T-helper 1 cell treated with Interleukin-12 subunit alpha and Interleukin-12 subunit beta and Interleukin-4 antibody, amounts not matched to agents 30 μg/mL and 1 μg/mL, for 36 hours (primary cell): ENCODE results near the gene TNMD.

Experiments used
- H3K27ac Mint-ChIP-seq: one replicate; pipeline ENCODE4 v1.8.0; 2021; ENCODE audit warnings: mild to moderate bottlenecking, mixed read lengths
- H3K27me3 Mint-ChIP-seq: one replicate; pipeline ENCODE4 v1.8.0; 2021; ENCODE audit warnings: low read depth, mixed read lengths
- H3K36me3 Mint-ChIP-seq: one replicate; pipeline ENCODE4 v1.8.0; 2021; ENCODE audit warnings: low read depth, mixed read lengths
- H3K4me1 Mint-ChIP-seq: one replicate; pipeline ENCODE4 v1.8.0; 2021; ENCODE audit warnings: low read depth, mixed read lengths
- H3K4me3 Mint-ChIP-seq: one replicate; pipeline ENCODE4 v1.8.0; 2021; ENCODE audit warnings: mild to moderate bottlenecking, moderate library complexity, mixed read lengths
- H3K9me3 Mint-ChIP-seq: one replicate; pipeline ENCODE4 v1.8.0; 2021; ENCODE audit warnings: mixed read lengths

The TNMD gene

DNA sequence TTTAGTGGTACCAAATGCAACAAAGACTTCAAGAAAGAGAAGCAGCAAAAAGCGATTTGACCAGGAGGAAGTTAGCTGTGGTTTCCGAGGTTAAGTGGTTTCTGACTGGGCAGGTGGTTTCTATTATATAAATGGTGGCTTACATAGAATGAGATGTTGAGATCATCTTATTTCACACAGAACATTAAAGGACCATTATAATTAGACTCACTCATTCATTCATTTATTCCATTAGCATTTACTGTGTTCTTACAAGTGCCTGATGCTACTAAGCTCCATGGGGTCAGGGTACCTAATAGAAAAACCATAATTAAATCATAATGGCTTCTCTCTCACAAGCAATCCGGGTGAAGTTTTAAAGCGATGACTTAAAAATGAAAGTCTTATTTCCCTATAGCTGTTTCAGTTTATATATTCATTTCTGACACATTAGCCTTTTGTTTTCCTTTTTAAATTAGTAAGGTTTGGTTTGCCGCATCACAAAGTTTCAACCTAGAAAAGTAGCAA lies 41.3 kb downstream of the TNMD start:
- Mint-ChIP-seq H3K27me3 (no peaks in the 10 kb centered on the region), H3K27ac (no peak overlapping the region)

DNA sequence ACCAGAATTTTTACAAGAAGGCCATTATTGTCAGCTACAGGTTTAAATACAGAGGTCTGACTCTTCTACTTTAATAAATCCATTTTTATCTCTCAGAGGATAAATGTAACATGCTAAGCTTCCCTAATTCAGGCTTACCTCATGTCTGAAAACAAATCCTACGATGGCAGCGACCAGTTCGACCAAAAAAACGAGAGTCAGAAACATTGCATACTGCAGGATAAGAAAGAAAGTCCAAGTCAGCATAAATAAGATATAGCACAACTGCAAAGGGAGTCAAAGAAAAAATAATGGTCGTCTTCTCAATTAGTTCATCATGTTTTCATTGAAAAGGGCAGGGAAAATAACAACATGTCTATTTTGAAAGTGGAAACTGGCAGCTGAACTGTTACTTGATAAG lies 50.3 kb downstream of the TNMD start:
- Mint-ChIP-seq H3K4me3 (no peak overlapping the region), H3K36me3 (no peaks in the 10 kb centered on the region), H3K27ac (no peak overlapping the region), H3K9me3 (no peaks in the 10 kb centered on the region), H3K4me1 (peaks cover 3% of the 10 kb centered on the region), H3K27me3 (peaks cover 36% of the 10 kb centered on the region)

More for the DNA sequence above, 41.3 kb downstream of the TNMD start:
- Mint-ChIP-seq H3K4me3 (no peak overlapping the region), H3K9me3 (no peaks in the 10 kb centered on the region), H3K36me3 (no peaks in the 10 kb centered on the region), H3K4me1 (peaks cover 5% of the 10 kb centered on the region)

DNA sequence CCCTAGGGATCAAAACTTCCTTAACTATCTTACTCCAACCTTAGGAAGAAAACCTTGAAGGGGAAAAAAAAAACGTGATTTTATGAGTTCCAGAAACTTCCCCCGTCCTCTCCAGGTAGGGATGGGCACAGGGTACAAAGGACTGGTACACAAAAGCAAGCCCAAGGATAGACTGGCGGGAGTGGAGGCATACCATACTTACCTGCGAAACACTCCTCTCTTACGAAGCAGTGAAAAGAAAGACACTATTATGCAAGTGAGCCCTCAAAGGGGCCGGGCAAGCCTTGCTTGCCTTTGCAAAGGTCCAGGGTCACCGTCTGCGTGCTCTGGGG lies 51.2 kb downstream of the TNMD start:
- peaks cover 36% of the 10 kb centered on the region for H3K27me3 Mint-ChIP-seq
- no peaks in the 10 kb centered on the region for H3K9me3 Mint-ChIP-seq
- no peaks in the 10 kb centered on the region for H3K36me3 Mint-ChIP-seq
- H3K27ac Mint-ChIP-seq = no peak overlapping the region
- peaks cover 3% of the 10 kb centered on the region for H3K4me1 Mint-ChIP-seq
- H3K4me3 Mint-ChIP-seq = no peak overlapping the region

DNA sequence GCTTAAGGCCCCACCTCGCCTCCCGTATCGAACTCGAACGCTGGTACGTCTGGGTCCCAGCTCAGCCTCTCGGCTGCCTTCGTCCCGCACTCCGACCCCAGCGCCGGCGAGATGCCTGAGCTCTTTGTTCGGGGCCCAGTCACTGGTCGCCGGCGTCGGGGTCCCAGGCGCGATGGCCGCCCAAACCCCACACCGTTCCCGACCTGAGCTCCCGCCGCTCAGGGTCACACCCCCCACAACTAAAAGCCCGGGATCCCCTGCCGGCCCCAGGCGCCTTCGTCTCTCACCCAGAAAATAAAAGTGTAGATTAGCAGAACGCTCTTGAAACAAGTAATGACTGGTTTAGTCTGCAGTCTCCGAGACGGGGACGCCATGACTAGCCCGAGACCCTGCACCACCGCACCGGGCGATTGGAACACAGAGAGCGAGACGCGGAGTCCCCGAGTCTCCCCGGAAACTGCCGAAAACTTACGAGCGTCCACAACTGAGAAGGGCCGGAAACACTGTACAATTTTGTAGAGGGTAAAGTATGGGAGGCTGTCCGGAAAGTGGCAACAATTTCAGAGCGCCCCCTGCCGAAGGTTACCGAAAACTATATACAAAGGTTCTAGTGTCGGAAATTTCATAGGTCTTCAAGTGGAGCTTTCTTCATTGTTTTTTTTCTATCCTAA lies 51.7 kb downstream of the TNMD start, which contains the start of gene TSPAN6:
TSS of gene TSPAN6 (minus strand) at position 486 of the 671 bp plus-strand sequence. CDS start at position 374, 112 bp downstream.
- no peaks in the 10 kb centered on the region for H3K36me3 Mint-ChIP-seq
- H3K27me3 Mint-ChIP-seq = peaks cover 36% of the 10 kb centered on the region
- no peaks in the 10 kb centered on the region for H3K9me3 Mint-ChIP-seq
- peaks cover 3% of the 10 kb centered on the region for H3K4me1 Mint-ChIP-seq
- no peak within 1 kb of the TSS for H3K27ac Mint-ChIP-seq
- peak within 1 kb of the TSS; percentile 89 for H3K4me3 Mint-ChIP-seq

DNA sequence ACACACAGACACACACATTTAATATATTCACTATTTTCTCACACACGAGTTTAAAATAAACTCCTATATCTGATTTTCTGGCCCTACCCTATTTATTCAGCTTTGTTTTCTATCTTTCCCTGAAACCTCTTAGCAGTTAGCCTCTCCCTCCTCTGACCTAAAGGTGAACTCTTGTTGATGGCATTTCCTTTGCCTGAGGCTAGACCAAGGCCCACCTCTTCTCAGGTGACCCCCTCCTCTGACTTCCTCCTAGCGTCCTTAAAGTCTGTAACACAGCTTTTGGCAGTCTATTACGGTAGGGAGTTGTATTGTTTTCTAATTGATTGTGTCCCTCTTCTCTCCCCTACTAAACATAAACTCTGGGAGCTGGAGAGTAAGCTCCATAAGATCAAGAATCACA lies 57.6 kb downstream of the TNMD start:
- H3K9me3 Mint-ChIP-seq = no peaks in the 10 kb centered on the region
- peaks cover 22% of the 10 kb centered on the region for H3K27me3 Mint-ChIP-seq
- no peak overlapping the region for H3K27ac Mint-ChIP-seq
- H3K4me3 Mint-ChIP-seq = no peak overlapping the region
- H3K36me3 Mint-ChIP-seq = no peaks in the 10 kb centered on the region
- no peaks in the 10 kb centered on the region for H3K4me1 Mint-ChIP-seq

DNA sequence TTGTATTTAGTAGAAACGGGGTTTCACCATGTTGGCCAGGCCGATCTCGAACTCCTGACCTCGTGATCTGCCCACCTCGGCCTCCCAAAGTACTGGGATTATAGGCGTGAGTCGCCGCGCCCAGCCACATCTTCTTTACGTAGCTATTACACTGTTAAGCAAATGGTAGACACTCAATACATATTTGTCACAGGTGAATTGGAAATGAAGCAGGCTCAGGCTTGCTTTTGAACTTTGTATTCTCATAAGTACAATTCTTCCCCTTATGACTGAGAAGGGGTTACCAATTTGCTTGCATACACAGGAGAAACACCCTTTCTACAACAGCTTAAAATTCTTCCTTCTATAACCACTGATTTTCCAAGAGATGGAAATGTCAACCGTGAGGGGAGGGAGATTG lies 58.5 kb downstream of the TNMD start:
- H3K9me3 Mint-ChIP-seq = no peaks in the 10 kb centered on the region
- H3K27ac Mint-ChIP-seq = no peak overlapping the region
- H3K4me3 Mint-ChIP-seq = no peak overlapping the region
- no peaks in the 10 kb centered on the region for H3K36me3 Mint-ChIP-seq
- peaks cover 15% of the 10 kb centered on the region for H3K27me3 Mint-ChIP-seq
- H3K4me1 Mint-ChIP-seq = no peaks in the 10 kb centered on the region

DNA sequence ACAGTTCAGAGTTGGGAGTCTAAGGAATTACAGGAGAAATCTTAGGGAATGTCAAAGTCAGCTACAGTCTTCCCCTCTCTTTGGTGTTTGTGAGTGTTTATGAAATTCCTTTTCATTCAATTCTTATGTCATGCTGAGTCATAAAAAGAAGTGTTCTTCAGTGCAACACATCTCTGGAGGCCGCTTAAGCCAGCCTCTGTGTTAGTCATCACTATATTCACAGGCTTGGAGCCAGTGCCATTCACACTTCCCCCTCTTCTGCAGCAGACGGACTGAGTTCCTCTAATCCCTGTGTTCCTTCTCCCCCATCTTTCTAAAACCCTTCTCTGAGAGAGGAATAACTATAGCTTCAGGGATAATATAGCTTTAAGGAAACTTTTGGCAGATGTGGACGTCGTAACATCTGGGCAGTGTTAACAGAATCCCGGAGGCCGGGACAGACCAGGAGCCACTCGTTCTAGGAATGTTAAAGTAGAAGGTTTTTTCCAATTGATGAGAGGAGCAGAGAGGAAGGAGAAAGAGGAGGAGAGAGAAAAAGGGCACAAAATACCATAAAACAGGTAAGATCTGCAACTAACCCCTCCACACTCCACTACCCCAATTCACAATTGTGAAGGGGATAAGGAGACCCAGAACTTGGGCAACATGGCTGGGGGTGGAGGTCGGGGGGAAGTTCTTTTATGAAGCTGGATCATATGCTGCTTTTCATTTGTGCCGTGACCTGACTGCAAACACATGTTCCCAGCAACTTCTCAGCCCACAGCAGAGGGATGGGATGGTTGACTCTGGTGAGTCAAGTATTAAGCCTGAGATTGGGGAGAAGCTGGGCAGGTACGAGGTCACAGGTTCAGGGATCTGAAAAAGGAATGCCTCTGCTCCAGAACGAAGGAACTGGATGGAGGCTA lies 59.5 kb downstream of the TNMD start, which contains the start of gene SRPX2:
TSS of gene SRPX2 (plus strand) at position 244 of the 905 bp plus-strand sequence. CDS start 2,124 bp downstream, outside the sequence.
- no peak within 1 kb of the TSS for H3K27ac Mint-ChIP-seq
- no peaks in the 10 kb centered on the region for H3K4me1 Mint-ChIP-seq
- no peak within 1 kb of the TSS for H3K4me3 Mint-ChIP-seq
- H3K9me3 Mint-ChIP-seq = no peaks in the 10 kb centered on the region
- no peaks in the 10 kb centered on the region for H3K36me3 Mint-ChIP-seq
- peaks cover 11% of the 10 kb centered on the region for H3K27me3 Mint-ChIP-seq

DNA sequence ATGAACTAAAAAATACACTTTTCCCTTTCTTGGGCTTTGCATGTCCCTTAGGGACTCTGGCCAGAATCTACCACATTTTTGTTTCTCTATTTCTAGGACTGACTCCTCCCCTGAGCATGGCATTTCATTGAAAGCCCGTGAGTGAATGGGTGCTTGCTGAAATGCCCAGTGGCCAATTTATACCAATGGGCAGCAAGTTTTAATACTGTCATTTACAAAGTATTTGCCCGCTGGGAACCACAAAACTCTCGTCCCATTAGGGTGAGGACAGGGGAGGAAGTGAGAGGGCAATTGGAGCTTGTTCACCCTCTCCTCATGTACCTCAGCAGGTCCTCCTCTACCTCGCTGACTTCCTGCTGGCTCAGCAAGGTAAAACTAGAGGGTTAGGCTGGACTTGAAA lies 60.4 kb downstream of the TNMD start:
- H3K36me3 Mint-ChIP-seq = no peaks in the 10 kb centered on the region
- H3K4me3 Mint-ChIP-seq = no peak overlapping the region
- H3K27me3 Mint-ChIP-seq = peaks cover 6% of the 10 kb centered on the region
- no peaks in the 10 kb centered on the region for H3K9me3 Mint-ChIP-seq
- no peak overlapping the region for H3K27ac Mint-ChIP-seq
- H3K4me1 Mint-ChIP-seq = no peaks in the 10 kb centered on the region

DNA sequence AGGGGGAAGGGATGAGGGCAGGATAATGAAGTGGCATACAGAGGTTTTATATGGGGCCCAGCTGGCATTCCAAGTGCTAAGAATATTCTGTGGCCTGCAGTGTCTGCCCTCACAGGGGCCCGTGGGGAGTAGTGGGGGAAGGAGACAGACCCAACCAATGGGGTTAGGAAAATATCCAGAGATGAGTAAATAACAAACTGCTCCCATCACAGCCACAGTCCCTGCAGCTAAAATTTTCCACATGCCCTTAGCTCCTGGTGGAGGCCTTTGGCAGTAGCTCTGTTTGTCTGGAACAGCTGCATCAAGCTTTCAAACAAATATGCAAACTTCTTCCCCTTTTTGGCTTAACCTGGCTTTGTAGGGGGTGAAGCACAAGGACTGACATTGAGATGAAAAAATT lies 62.4 kb downstream of the TNMD start:
- no peaks in the 10 kb centered on the region for H3K4me1 Mint-ChIP-seq
- no peak overlapping the region for H3K27ac Mint-ChIP-seq
- H3K9me3 Mint-ChIP-seq = no peaks in the 10 kb centered on the region
- H3K4me3 Mint-ChIP-seq = no peak overlapping the region
- H3K36me3 Mint-ChIP-seq = no peaks in the 10 kb centered on the region
- H3K27me3 Mint-ChIP-seq = peaks cover 6% of the 10 kb centered on the region

DNA sequence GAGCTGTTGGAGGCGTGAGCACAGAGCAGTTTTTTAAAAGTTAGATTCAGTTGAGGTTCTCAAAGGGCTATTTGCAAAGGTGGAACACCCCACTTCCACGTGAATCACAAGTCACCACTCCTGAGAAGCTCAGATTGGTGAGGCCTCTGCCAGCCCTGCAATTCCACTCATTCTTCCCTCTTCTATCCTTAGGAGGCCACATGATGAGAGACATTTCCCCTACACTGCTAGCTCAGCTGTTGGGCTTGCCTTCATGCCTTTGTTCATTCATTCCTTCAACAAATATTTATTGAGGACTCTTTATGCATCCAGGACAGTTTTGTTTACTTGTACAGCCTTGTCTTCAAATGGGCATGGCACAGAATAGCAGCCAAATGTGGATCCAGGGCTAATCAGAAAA lies 63.0 kb downstream of the TNMD start:
- no peaks in the 10 kb centered on the region for H3K36me3 Mint-ChIP-seq

DNA sequence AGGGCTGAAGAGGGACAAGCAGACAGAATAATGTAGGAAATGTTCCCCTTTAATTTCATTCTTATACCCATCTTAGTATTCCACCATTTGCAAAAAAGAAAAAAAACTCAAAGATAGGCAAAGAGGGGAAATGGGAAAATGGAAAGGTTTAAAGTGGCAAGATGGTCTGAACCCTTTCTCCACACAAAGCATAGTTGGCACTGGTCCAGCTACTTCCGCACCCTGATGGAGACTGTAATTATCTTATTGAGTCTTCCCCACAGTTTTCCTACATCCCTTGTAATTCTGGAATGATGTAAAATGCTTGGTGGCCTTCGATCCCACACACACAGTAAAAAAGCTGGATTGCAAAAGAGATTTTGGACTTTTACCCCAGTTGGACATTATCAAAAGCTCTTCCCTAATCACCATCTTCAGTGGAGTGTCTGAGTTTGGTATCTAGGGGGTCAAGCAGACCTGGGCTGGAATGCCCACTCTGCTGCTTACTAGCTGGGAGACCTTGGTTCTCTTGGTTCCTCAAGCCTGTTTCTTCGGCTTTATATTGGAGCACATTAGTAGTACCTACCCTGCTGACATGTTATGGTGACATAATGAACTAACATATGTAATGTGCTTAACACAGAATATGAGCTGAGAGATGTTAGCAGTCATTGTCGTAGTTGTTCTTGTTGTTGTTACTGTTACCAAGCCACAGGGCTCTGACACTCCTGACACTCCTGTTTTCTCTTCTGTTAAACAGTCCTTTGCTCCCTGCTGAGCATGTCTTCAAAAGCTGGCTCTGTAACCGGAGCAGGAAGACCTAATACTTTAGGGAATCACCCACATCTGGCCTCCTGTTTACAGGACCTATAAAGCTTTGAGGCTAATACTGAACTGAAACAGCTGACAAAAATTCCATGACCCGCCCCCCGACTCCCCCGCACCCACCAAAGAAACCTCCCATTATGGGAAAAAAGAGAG lies 64.0 kb downstream of the TNMD start:
- Mint-ChIP-seq H3K27ac (no peak overlapping the region), H3K9me3 (no peaks in the 10 kb centered on the region), H3K4me1 (no peaks in the 10 kb centered on the region), H3K27me3 (no peaks in the 10 kb centered on the region), H3K4me3 (no peak overlapping the region), H3K36me3 (no peaks in the 10 kb centered on the region)

More for the DNA sequence above, 63.0 kb downstream of the TNMD start:
- no peaks in the 10 kb centered on the region for H3K9me3 Mint-ChIP-seq
- no peaks in the 10 kb centered on the region for H3K27me3 Mint-ChIP-seq
- no peak overlapping the region for H3K27ac Mint-ChIP-seq
- no peak overlapping the region for H3K4me3 Mint-ChIP-seq
- H3K4me1 Mint-ChIP-seq = no peaks in the 10 kb centered on the region
